ENCODE measurements around the gene MANSC1.
A peak's percentile ranks its signal among the peaks of the same experiment; 100 is the strongest.

MANSC1 gene

DNA sequence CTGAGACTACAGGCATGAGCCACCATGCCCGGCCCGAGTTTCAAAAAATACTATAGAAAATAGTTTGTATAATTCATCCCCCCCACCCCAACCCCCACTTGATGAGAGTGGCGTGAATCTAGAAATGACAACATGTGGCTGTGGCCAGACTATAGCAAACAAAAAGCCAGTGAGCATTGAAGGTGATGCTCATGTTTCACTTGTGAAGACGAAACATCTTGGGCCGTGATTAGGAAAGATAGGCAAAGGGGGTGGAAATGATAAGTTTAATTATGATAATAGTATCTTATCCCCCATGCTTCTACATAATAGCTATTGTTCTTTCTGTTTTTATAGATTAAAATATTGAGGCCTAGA, 15.4 kb upstream of the MANSC1 start:
- Histone ChIP-seq H3K4me3 (no peak overlapping the region), H3K27ac (no peak overlapping the region)
- DNase-seq (ENCODE audit: low spot score): no peak
- TF ChIP-seq CTCF (IDR thresholded peaks at IDR 0.05): no peak

- no peak for DNase-seq (ENCODE audit: low spot score)
- H3K27ac ChIP-seq: no peak overlapping the region
- no peak overlapping the region for H3K4me3 ChIP-seq
- no peak for TF ChIP-seq CTCF (IDR thresholded peaks at IDR 0.05)
These were observed 14.9 kb upstream of the MANSC1 start for GRCh38 chr12:12364787-12365445.

GRCh38 chr12:12358528-12358927, 8.5 kb upstream of the MANSC1 start:
- peak overlapping the region; percentile 78 for H3K4me3 ChIP-seq
- no peak for TF ChIP-seq CTCF (IDR thresholded peaks at IDR 0.05)
- peak overlapping the region; percentile 90 to 91 for H3K27ac ChIP-seq
- no peak for DNase-seq (ENCODE audit: low spot score)

DNA sequence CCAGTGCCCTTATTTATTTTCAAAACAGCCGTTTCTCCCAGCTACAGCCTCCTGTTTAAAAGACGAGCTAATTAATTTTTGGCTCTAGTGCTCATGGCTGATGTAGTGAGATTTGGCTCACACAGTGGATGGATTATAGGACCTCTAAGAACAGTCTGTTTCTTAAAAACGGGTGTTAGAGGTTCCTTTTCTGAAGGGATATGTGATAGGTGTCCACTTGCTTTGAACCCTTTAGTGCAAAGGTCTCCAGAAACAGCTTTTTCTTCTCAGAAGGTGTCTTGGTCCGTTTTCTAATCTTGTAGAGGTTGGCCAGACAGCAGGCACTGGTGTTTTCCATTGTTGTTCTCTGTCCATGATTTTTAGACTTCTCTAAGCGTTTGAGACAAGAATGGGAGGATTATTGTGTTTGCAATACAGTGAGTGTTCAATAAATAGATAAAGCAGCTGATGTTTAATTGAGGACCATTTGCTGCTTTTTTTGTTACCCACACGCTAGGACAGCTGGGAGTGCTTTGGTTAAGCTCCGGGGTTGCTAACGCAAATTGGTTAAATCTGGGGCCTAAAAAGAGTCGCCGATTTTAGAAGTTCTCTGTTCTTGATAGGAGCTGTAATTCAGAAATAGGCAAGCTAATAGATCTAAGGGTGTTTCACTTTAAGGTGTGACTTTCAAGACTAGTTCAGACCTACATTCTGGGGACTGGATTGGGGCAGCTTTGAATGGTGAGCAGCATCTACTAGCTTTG, 7.8 kb upstream of the MANSC1 start:
- peak overlapping the region; percentile 78 for H3K4me3 ChIP-seq
- TF ChIP-seq CTCF (IDR thresholded peaks at IDR 0.05): no peak
- peak overlapping the region; percentile 90 to 91 for H3K27ac ChIP-seq
- DNase-seq (ENCODE audit: low spot score): no peak

GRCh38 chr12:12356896-12357718, 7.1 kb upstream of the MANSC1 start, which contains the start of gene BORCS5:
Gene BORCS5 (plus strand): TSS chr12:12357078. CDS start chr12:12357452, 374 bp downstream.
- peak within 1 kb of the TSS; percentile 78 for H3K4me3 ChIP-seq
- peak within 1 kb of the TSS; percentile 90 to 91 for H3K27ac ChIP-seq
- DNase-seq (ENCODE audit: low spot score): peak; percentile 96
- no peak for TF ChIP-seq CTCF (IDR thresholded peaks at IDR 0.05)

DNA sequence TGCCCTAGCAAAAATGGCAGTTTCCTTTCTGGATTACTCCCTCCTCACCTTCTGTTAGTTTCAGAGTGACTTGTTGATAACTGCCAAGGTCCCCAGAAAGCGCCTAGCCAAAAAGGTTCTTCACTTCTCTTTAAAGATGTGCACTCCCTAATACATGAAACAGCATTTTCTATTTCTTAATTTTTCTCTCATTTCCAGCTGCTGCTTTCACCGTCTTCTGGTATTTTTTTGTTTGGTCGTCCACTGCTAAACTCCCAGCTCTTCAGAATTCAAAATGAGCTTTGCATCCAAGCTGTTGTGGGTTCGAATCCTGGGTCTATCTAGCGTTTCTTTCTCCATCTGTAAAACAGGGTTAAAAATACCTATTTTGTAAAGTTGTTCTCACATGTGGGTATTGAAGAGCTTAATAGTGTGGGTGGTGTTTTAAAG, 6.4 kb upstream of the MANSC1 start:
- no peak for DNase-seq (ENCODE audit: low spot score)
- TF ChIP-seq CTCF (IDR thresholded peaks at IDR 0.05): no peak
- peak overlapping the region; percentile 90 to 91 for H3K27ac ChIP-seq
- H3K4me3 ChIP-seq: peak overlapping the region; percentile 78
